HepG2 (cell line): Measurements from ENCODE around the gene GMEB2. TPM values are rescaled to one million over a fixed set of nuclear protein-coding genes. Genes with fewer than 3 reads are reported as not detected.
A peak's percentile ranks its signal among the peaks of the same experiment; 100 is the strongest.

Experiments used
- ATAC-seq: fragments of 200-7000 bp; cut with Tn5 transposase; 3 replicates; pipeline ENCODE4 v1.9.1; 2020; ENCODE audit warnings: mild to moderate bottlenecking, moderate library complexity
- BruUV-seq: library from RNA; stranded (reverse); fragments of 400-500 nt; replicated peaks from 2 replicates; lab custom pipeline; 2021; lab: Mats Ljungman, UMichigan
- CTCF ChIA-PET: fragments of 300-600 bp; formaldehyde crosslinking; extraction: SDS; loops from one replicate; lab custom pipeline; 2021; ENCODE audit warnings: low total read pairs, inconsistent platforms, low intra/inter-chr PET ratio; lab: Yijun Ruan, JAX
- POLR2A ChIA-PET: fragments of 350-600 bp; sonication (Branson Sonifier 250); formaldehyde crosslinking; loops from one replicate; lab custom pipeline; 2020; ENCODE audit warnings: antibody characterized with exemption, inconsistent platforms; lab: Yijun Ruan, JAX
- DNase-seq: peaks from one replicate; pipeline ENCODE4 v3.0.0-alpha.2; 2015; ENCODE audit warnings: low spot score
- FAIRE-seq: peaks from 3 replicates; lab custom pipeline; 2011; peaks lifted over from hg19 to GRCh38; lab: Jason Lieb, UNC
- H2AFZ ChIP-seq: one replicate; pipeline ENCODE4 v1.6.1; 2011; ENCODE audit warnings: low read length, inconsistent platforms
- H3K27ac ChIP-seq: fragments of 300-600 bp; 3 replicates; pipeline ENCODE4 v1.8.0; 2011; ENCODE audit warnings: mixed run types, mild to moderate bottlenecking, mixed read lengths, low read length, inconsistent platforms; ENCODE audit not compliant: insufficient read depth; ENCODE audit errors: extremely low read length
- H3K27me3 ChIP-seq, 2 experiments: fragments of 200-600 bp in 1 of 2; 2 replicates in 1 of 2; 3 replicates in 1 of 2; pipeline versions ENCODE4 v1.6.0 to v1.8.0; 2011; ENCODE audit warnings: low read length in 2 of 2, mild to moderate bottlenecking in 2 of 2, moderate library complexity in 2 of 2, inconsistent platforms in 1 of 2; ENCODE audit not compliant: insufficient read depth in 2 of 2, control insufficient read depth in 1 of 2
- H3K36me3 ChIP-seq, 2 experiments: fragments of 200-600 bp in 1 of 2; replicated peaks in 1 of 2; 2 replicates in 1 of 2; 3 replicates in 1 of 2; pipeline versions ENCODE4 v1.5.1 to v1.8.0; 2011; ENCODE audit warnings: low read length in 2 of 2, inconsistent platforms in 1 of 2; ENCODE audit not compliant: insufficient read depth in 2 of 2, control insufficient read depth in 1 of 2
- H3K4me1 ChIP-seq: 2 replicates; pipeline ENCODE4 v1.5.1; 2012; ENCODE audit warnings: low read length, inconsistent platforms; ENCODE audit not compliant: insufficient read depth
- H3K4me2 ChIP-seq: 2 replicates; pipeline ENCODE4 v1.6.0; 2011; ENCODE audit warnings: low read depth, low read length, inconsistent platforms
- H3K4me3 ChIP-seq, 3 experiments: fragments of 200-600 bp in 1 of 3; sonication (generic), shearing (Covaris generic) in 1 of 3; replicated peaks in 1 of 3; 2 replicates each; pipeline ENCODE4 v1.5.1; 2011 to 2016; ENCODE audit warnings: low read length in 3 of 3, inconsistent platforms in 2 of 3, low read depth in 2 of 3, mild to moderate bottlenecking in 2 of 3, control low read depth in 1 of 3, mixed read lengths in 1 of 3; ENCODE audit not compliant: insufficient read depth in 1 of 3
- H3K79me2 ChIP-seq: one replicate; pipeline ENCODE4 v1.6.1; 2011; ENCODE audit warnings: low read length, inconsistent platforms; ENCODE audit not compliant: insufficient read depth
- H3K9ac ChIP-seq: 2 replicates; pipeline ENCODE4 v1.6.0; 2011; ENCODE audit warnings: mild to moderate bottlenecking, low read depth, low read length, inconsistent platforms; ENCODE audit not compliant: insufficient read depth
- H3K9me3 ChIP-seq: 2 replicates; pipeline ENCODE4 v1.5.1; 2012; ENCODE audit warnings: mild to moderate bottlenecking, low read length
- H4K20me1 ChIP-seq: 2 replicates; pipeline ENCODE4 v1.6.0; 2011; ENCODE audit warnings: inconsistent platforms, mild to moderate bottlenecking, low read length, moderate library complexity; ENCODE audit not compliant: insufficient read depth
- CREB1 ChIP-seq, 2 experiments: fragments of 450-650 bp in 1 of 2; IDR thresholded peaks; 2 replicates each; pipeline ENCODE4 v1.6.1; 2016 to 2017; ENCODE audit warnings: control low read depth in 1 of 2, mild to moderate bottlenecking in 1 of 2, missing compliant biosample characterization in 1 of 2, missing genetic modification characterization in 1 of 2
- FIP1L1 ChIP-seq: fragments of 200-400 bp; formaldehyde crosslinking; IDR thresholded peaks from 2 replicates; pipeline ENCODE4 v1.6.1; 2018; ENCODE audit warnings: low read depth, mild to moderate bottlenecking, low read length, moderate library complexity, borderline replicate concordance; ENCODE audit not compliant: insufficient read depth
- HDAC1 ChIP-seq: sonication (generic); formaldehyde crosslinking; IDR thresholded peaks from 2 replicates; pipeline ENCODE4 v1.5.1; 2020; ENCODE audit warnings: mild to moderate bottlenecking, missing genetic modification reagents
- MLLT10 ChIP-seq: sonication (generic); formaldehyde crosslinking; IDR thresholded peaks from 2 replicates; pipeline ENCODE4 v1.4.0; 2020; ENCODE audit warnings: missing genetic modification reagents
- MXD3 ChIP-seq: IDR thresholded peaks from 2 replicates; pipeline ENCODE4 v1.6.1; 2016; ENCODE audit warnings: mild to moderate bottlenecking, missing biosample characterization, missing genetic modification reagents
- ONECUT2 ChIP-seq: sonication (generic); formaldehyde crosslinking; IDR thresholded peaks from 2 replicates; pipeline ENCODE4 v1.4.0; 2020; ENCODE audit warnings: missing genetic modification reagents
- RXRA ChIP-seq: sonication (generic); formaldehyde crosslinking; IDR thresholded peaks from 2 replicates; pipeline ENCODE4 v1.5.1; 2020; ENCODE audit warnings: missing genetic modification reagents
- TEAD3 ChIP-seq: optimal IDR thresholded peaks from 2 replicates; pipeline ENCODE3; 2016; ENCODE audit warnings: borderline replicate concordance
- TFE3 ChIP-seq: IDR thresholded peaks from 2 replicates; pipeline ENCODE4 v1.6.1; 2016
- ZNF101 ChIP-seq: sonication (generic); formaldehyde crosslinking; IDR thresholded peaks from 2 replicates; pipeline ENCODE4 v1.4.0; 2020; ENCODE audit warnings: mild to moderate bottlenecking, low read depth, missing genetic modification reagents, borderline replicate concordance
- ZNF33B ChIP-seq: sonication (generic); formaldehyde crosslinking; IDR thresholded peaks from 2 replicates; pipeline ENCODE4 v1.5.1; 2020; ENCODE audit warnings: mild to moderate bottlenecking, missing genetic modification reagents
- ZNF430 ChIP-seq: sonication (generic); formaldehyde crosslinking; IDR thresholded peaks from 2 replicates; pipeline ENCODE4 v1.9.0; 2021; ENCODE audit warnings: mild to moderate bottlenecking, missing genetic modification reagents
- ZNF580 ChIP-seq: IDR thresholded peaks from 2 replicates; pipeline ENCODE4 v1.6.1; 2016; ENCODE audit warnings: low read depth, borderline replicate concordance
- ZNF776 ChIP-seq: sonication (generic); formaldehyde crosslinking; IDR thresholded peaks from 2 replicates; pipeline ENCODE4 v1.4.0; 2020; ENCODE audit warnings: mild to moderate bottlenecking, missing genetic modification reagents
- ZNF878 ChIP-seq: sonication (generic); formaldehyde crosslinking; IDR thresholded peaks from 2 replicates; pipeline ENCODE4 v1.8.1; 2023; ENCODE audit warnings: mild to moderate bottlenecking, missing genetic modification reagents, moderate library complexity
- WGBS: methylation state at CpG from one replicate; pipeline ENCODE4 v1.1.6; 2017; ENCODE audit warnings: low lambda C conversion rate; 5-methylcytosine and 5-hydroxymethylcytosine counted together
- in situ Hi-C: cut with HindIII; loops from 2 replicates; pipeline ENCODE4 v1.10.0; 2017; ENCODE audit warnings: low pct_unique_long_range_greater_than_20kb; ENCODE audit not compliant: extremely low pct_ligation_motif_present
- intact Hi-C: fragments of 100-400 bp; cut with micrococcal nuclease; formaldehyde crosslinking; loops from one replicate; pipeline ENCODE4 v1.10.0; 2022; ENCODE audit not compliant: unreplicated experiment
- polyA plus RNA-seq, 8 experiments: library from polyadenylated mRNA; depleted of rRNA in 3 of 8; stranded (reverse) in 7 of 8; unstranded in 1 of 8; fragments of >200 nt; fragmentation: Illumina TruSeq in 4 of 8; extraction: Trizol in 4 of 8; gene quantifications; 2 replicates each; pipeline versions ENCODE4 v1.2.1 to v1.2.3, GENCODE V29; 2011 to 2016; ENCODE audit warnings: low read depth in 4 of 8, missing spikeins in 1 of 8, mixed read lengths in 1 of 8; ENCODE audit not compliant: insufficient read depth in 1 of 8
- total RNA-seq, 5 experiments: library from RNA; depleted of rRNA; stranded (reverse); fragments of >200 nt; fragmentation: Illumina TruSeq; extraction: Trizol; gene quantifications; 2 replicates each; pipeline ENCODE4 v1.2.3, GENCODE V29; 2016; ENCODE audit warnings: low read depth in 1 of 5

GMEB2 gene
- total and polyA plus RNA-seq, 2 of the 13 experiments (the other 11 are each of a cell fraction or from before 2014, with no cell fraction given), result 10.6 to 12.4 TPM

- H3K4me3 ChIP-seq, result peak overlapping the region; percentile 26 to 45 (median 31); a peak in 5 of 6 replicates
- FAIRE-seq, result no peak
- in situ Hi-C loops (no loop called here), intact Hi-C loops (no loop called here)
- CTCF ChIA-PET, result no interaction called here
- H3K27ac ChIP-seq, result no peak overlapping the region
- H3K79me2 ChIP-seq, result no peaks in the 10 kb centered on the region
- H3K36me3 ChIP-seq, result no peaks in the 10 kb centered on the region
- no peaks in the 10 kb centered on the region for H4K20me1 ChIP-seq
- peaks cover 6 to 36% of the 10 kb centered on the region in 2 experiments; a peak in 3 of 5 replicates for H3K27me3 ChIP-seq
- no TSS peak for BruUV-seq
- 0 out of 2 replicates have a peak overlapping the region, but pooled peaks have one; percentile 42 for H3K9ac ChIP-seq
- no peak for DNase-seq
- H3K4me1 ChIP-seq, result peaks cover 47% of the 10 kb centered on the region
- peak overlapping the region; percentile 80 for H3K4me2 ChIP-seq
- no peak; the same call in 2 of the 3 replicates for ATAC-seq
- POLR2A ChIA-PET, result interaction anchor here (1.6 to 3.4 kb wide), 4 partner anchors 9 to 45 kb away, joined by 6 to 19 read pairs (median 8); partner anchors contain the start of genes GMEB2, HELZ2 and PTK6
- no peak overlapping the region for H2AFZ ChIP-seq
- 44% methylated on average over 23 of the region's 23 CpGs for WGBS
- H3K9me3 ChIP-seq, result no peaks in the 10 kb centered on the region
- no peak for TF ChIP-seq ONECUT2
- TF ChIP-seq ZNF33B (CRISPR knock-in tag), result 0 out of 2 replicates have a peak, but pooled peaks have one; percentile 17
- TF ChIP-seq CREB1 (IDR thresholded peaks at IDR 0.05), result no peak
- TF ChIP-seq CREB1 (CRISPR knock-in tag; IDR thresholded peaks at IDR 0.05), result no peak
- TF ChIP-seq HDAC1 (CRISPR knock-in tag), result no peak
- no peak for TF ChIP-seq ZNF878 (CRISPR knock-in tag)
- no peak for TF ChIP-seq ZNF776 (CRISPR knock-in tag)
- TF ChIP-seq TEAD3, result no peak
- TF ChIP-seq MLLT10 (CRISPR knock-in tag), result no peak
- no peak for TF ChIP-seq ZNF101
- peak; percentile 53; the same call in 1 of the 2 replicates for TF ChIP-seq MXD3 (CRISPR knock-in tag)
- TF ChIP-seq TFE3 (CRISPR knock-in tag), result 0 out of 2 replicates have a peak, but pooled peaks have one; percentile 20
- no peak for TF ChIP-seq ZNF580 (CRISPR knock-in tag)
- TF ChIP-seq RXRA, result 0 out of 2 replicates have a peak, but pooled peaks have one; percentile 10
- no peak for TF ChIP-seq ZNF430 (CRISPR knock-in tag)
- no peak for TF ChIP-seq FIP1L1
Observed at GRCh38 chr20:63582382-63583063, 44.4 kb downstream of the GMEB2 start.
